HG02943 (cell line): ENCODE results near the gene EFHB.
"Not testable (repeated sequence)": the region's sequence is repeated elsewhere in the genome, so short reads cannot be mapped to it uniquely, and the experiment has no call there.

Experiments used
- ATAC-seq: cut with Tn5 transposase; IDR thresholded peaks from one replicate; pipeline ENCODE4 v1.9.1; 2021; ENCODE audit warnings: mild to moderate bottlenecking, low read depth, moderate library complexity; ENCODE audit not compliant: unreplicated experiment

EFHB gene

DNA sequence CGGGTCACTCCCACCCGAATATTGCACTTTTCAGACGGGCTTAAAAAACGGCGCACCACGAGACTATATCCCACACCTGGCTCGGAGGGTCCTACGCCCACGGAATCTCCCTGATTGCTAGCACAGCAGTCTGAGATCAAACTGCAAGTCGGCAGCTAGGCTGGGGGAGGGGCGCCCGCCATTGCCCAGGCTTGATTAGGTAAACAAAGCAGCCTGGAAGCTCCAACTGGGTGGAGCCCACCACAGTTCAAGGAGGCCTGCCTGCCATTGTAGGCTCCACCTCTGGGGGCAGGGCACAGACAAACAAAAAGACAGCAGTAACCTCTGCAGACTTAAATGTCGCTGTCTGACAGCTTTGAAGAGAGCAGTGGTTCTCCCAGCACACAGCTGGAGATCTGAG lies 78.7 kb downstream of the EFHB start:
- ATAC-seq, result not testable (repeated sequence)

DNA sequence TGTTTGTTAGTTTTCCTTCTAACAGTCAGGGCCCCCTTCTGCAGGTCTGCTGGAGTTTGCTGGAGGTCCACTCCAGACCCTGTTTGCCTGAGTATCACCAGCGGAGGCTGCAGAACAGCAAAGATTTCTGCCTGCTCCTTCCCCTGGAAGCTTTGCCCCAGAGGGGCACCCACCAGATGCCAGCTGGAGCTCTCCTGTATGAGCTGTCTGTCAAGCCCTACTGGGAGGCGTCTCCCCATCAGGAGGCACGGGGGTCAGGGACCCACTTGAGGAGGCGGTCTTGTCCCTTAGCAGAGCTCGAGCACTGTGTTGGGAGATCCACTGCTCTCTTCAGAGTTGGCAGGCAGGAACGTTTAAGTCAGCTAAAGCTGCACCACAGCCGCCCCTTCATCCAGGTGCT lies 87.4 kb downstream of the EFHB start:
- not testable (repeated sequence) for ATAC-seq
